Astrocyte of the spinal cord (primary cell): ENCODE results near the gene MRC2.
A peak's percentile ranks its signal among the peaks of the same experiment; 100 is the strongest.

ENCODE experiments used
- DNase-seq: peaks from one replicate; pipeline ENCODE4 v3.0.0; 2011; ENCODE audit warnings: low read depth, low spot score
- H3K4me3 ChIP-seq: 2 replicates; pipeline ENCODE4 v1.5.1; 2011; ENCODE audit warnings: low read depth, mild to moderate bottlenecking, low read length, moderate library complexity
- CTCF ChIP-seq: IDR thresholded peaks from 2 replicates; pipeline ENCODE4 v1.5.1; 2012; ENCODE audit warnings: low read depth, mild to moderate bottlenecking, low read length, inconsistent platforms
- in situ Hi-C: cut with HindIII; loops from 2 replicates; pipeline ENCODE4 v1.10.0; 2017; ENCODE audit warnings: low sequenced_read_pairs

The MRC2 gene

GRCh38 chr17:62738281-62738680, 110.8 kb downstream of the MRC2 start:
- in situ Hi-C loops, result no loop called here
- DNase-seq, result no peak
- H3K4me3 ChIP-seq, result no peak overlapping the region
- no peak for TF ChIP-seq CTCF

GRCh38 chr17:62739645-62740388, 112.3 kb downstream of the MRC2 start:
- peak; percentile 30 for DNase-seq
- no peak overlapping the region for H3K4me3 ChIP-seq
- TF ChIP-seq CTCF, result no peak
- in situ Hi-C loops, result no loop called here

DNA sequence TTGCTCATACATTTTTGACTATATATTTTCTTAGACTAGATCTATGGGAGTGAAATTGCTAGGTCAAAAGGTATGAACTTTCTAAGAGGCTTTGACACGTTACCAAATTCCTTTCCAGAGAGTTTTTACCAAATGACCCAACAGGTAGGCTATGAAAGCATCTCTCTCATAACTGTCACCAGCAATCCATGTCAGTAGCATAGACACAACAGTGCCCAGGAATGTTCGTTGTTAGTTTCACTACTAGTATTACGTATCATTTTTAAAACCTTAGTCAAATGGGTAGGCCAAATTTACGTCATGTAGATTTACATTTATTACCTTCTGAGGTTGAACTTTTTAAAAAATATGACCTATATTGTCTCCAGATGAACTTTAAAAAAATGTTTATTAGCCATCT, 113.8 kb downstream of the MRC2 start:
- DNase-seq, result no peak
- no peak overlapping the region for H3K4me3 ChIP-seq
- TF ChIP-seq CTCF, result no peak
- in situ Hi-C loops, result no loop called here
